ENCODE measurements around the gene RNU1-4. TPM values are rescaled to one million over a fixed set of nuclear protein-coding genes. Genes with fewer than 3 reads are reported as not detected.
"Not testable (repeated sequence)": the region's sequence is repeated elsewhere in the genome, so short reads cannot be mapped to it uniquely, and the experiment has no call there.

Gene RNU1-4
- total RNA-seq (2013; cell fraction: nucleolus; rRNA removed), result under 0.01 TPM in 2 replicates
- total RNA-seq (2014; rRNA removed) (under 0.01 TPM in 2 replicates), total RNA-seq (2014; rRNA removed; fragmentation: Illumina TruSeq; extraction: Trizol) (20,946 and 25,634 TPM in 2 replicates), total RNA-seq (2021) (2,403 and 2,678 TPM in 2 replicates), polyA plus RNA-seq (2011; rRNA removed) (82.4 and 113 TPM in 2 replicates), polyA plus RNA-seq (2014; fragmentation: Illumina TruSeq; extraction: Trizol) (not detected in 2 replicates), polyA plus RNA-seq (2014; fragmentation: Nextera tagmentation; extraction: Ambion mirVana) (1 to 10 TPM; 4.5 to 4.9 TPM), polyA plus RNA-seq (2014; rRNA removed) (not detected in 2 replicates), polyA plus RNA-seq (2016; fragmentation: Nextera tagmentation; extraction: Ambion mirVana) (1 to 10 TPM; 2.6 to 3.6 TPM), polyA minus RNA-seq (2011; rRNA and poly(A)+ RNA removed) (under 0.01 and 12,429 TPM in 2 replicates), Bru-seq, nascent RNA (not detected), BruChase-seq, experiment 1, labeled RNA remaining after a 6-hour chase (not detected), BruChase-seq, experiment 2, labeled RNA remaining after a 2-hour chase (not detected)
- not detected for polyA plus RNA-seq (2011; ENCODE audit: low read depth)
- under 0.01 TPM in 1 of 2 replicates, not detected in the other for polyA plus RNA-seq (2011; cell fraction: cytosol; rRNA removed)
- polyA plus RNA-seq (2011; cell fraction: nucleus; rRNA removed), result under 0.01 TPM in 2 replicates
- 66.2 TPM in 1 of 2 replicates, not detected in the other for polyA plus RNA-seq (2012)
- 90,580 and 95,504 TPM in 2 replicates for polyA minus RNA-seq (2011; cell fraction: cytosol; rRNA and poly(A)+ RNA removed)
- 67,711 and 110,374 TPM in 2 replicates for polyA minus RNA-seq (2011; cell fraction: nucleus; rRNA and poly(A)+ RNA removed)
- long read RNA-seq, experiment 1, result 0 reads
- long read RNA-seq, experiment 2, result 0 reads

GRCh38 chr1:16740047-16740964, at the start of gene RNU1-4:
RNU1-4 (plus strand) TSS chr1:16740516.
- H3K4me1 ChIP-seq (ENCODE audit: control insufficient read depth, insufficient read depth, low read length); in situ Hi-C loops (cut with MboI); H3K79me2 ChIP-seq (ENCODE audit: control insufficient read depth, insufficient read depth, low read length); FAIRE-seq; H3K4me2 ChIP-seq (ENCODE audit: control insufficient read depth, insufficient read depth); H3K9me3 ChIP-seq (replicated peaks; ENCODE audit: control insufficient read depth, insufficient read depth, low read length); H4K20me1 ChIP-seq (ENCODE audit: control insufficient read depth, insufficient read depth); intact Hi-C loops (cut with micrococcal nuclease; ENCODE audit: unreplicated experiment); CTCF ChIA-PET; H3K27ac ChIP-seq (ENCODE audit: control insufficient read depth, insufficient read depth); H3K4me3 ChIP-seq; DNase-seq (ENCODE audit: low read depth, low spot score); H3K9ac ChIP-seq (ENCODE audit: control insufficient read depth, insufficient read depth, low read length); SMC1A ChIA-PET (ENCODE audit: uncharacterized antibody, unreplicated experiment); RAD21 ChIA-PET (ENCODE audit: unreplicated experiment); BruUV-seq (replicated peaks); POLR2A ChIA-PET; H3K36me3 ChIP-seq (ENCODE audit: control insufficient read depth in 2 of 2, insufficient read depth in 2 of 2, low read length in 1 of 2); H3K27me3 ChIP-seq (replicated peaks in 1 of 2; ENCODE audit: control insufficient read depth in 2 of 2, insufficient read depth in 2 of 2, low read length in 1 of 2); H2AFZ ChIP-seq (ENCODE audit: control insufficient read depth, low read depth, low read length): not testable (repeated sequence)
- peak; percentile 100 for ATAC-seq
- no CpG with 5 or more reads among the region's 46 CpGs for WGBS (ENCODE audit: insufficient coverage, insufficient replicate concordance, low lambda C conversion rate, missing lambda C conversion rate)

- CTCF ChIA-PET; H3K9me3 ChIP-seq (replicated peaks; ENCODE audit: control insufficient read depth, insufficient read depth, low read length); DNase-seq (ENCODE audit: low read depth, low spot score); H4K20me1 ChIP-seq (ENCODE audit: control insufficient read depth, insufficient read depth); ATAC-seq; in situ Hi-C loops (cut with MboI); SMC1A ChIA-PET (ENCODE audit: uncharacterized antibody, unreplicated experiment); H3K79me2 ChIP-seq (ENCODE audit: control insufficient read depth, insufficient read depth, low read length); POLR2A ChIA-PET; intact Hi-C loops (cut with micrococcal nuclease; ENCODE audit: unreplicated experiment); BruUV-seq (replicated peaks); H3K27ac ChIP-seq (ENCODE audit: control insufficient read depth, insufficient read depth); H3K27me3 ChIP-seq (replicated peaks in 1 of 2; ENCODE audit: control insufficient read depth in 2 of 2, insufficient read depth in 2 of 2, low read length in 1 of 2); H3K4me1 ChIP-seq (ENCODE audit: control insufficient read depth, insufficient read depth, low read length); H3K4me3 ChIP-seq; FAIRE-seq; H3K36me3 ChIP-seq (ENCODE audit: control insufficient read depth in 2 of 2, insufficient read depth in 2 of 2, low read length in 1 of 2); H3K9ac ChIP-seq (ENCODE audit: control insufficient read depth, insufficient read depth, low read length); H3K4me2 ChIP-seq (ENCODE audit: control insufficient read depth, insufficient read depth); RAD21 ChIA-PET (ENCODE audit: unreplicated experiment); H2AFZ ChIP-seq (ENCODE audit: control insufficient read depth, low read depth, low read length): not testable (repeated sequence)
- no CpG with 5 or more reads among the region's 13 CpGs for WGBS (ENCODE audit: insufficient coverage, insufficient replicate concordance, low lambda C conversion rate, missing lambda C conversion rate)
These were observed 49.2 kb upstream of the RNU1-4 start for GRCh38 chr1:16690971-16691682.

- not testable (repeated sequence) for DNase-seq (ENCODE audit: low read depth, low spot score); BruUV-seq (replicated peaks); H2AFZ ChIP-seq (ENCODE audit: control insufficient read depth, low read depth, low read length)
These were observed 48.0 kb upstream of the RNU1-4 start for GRCh38 chr1:16692283-16692682.

More at GRCh38 chr1:16692283-16692682, 48.0 kb upstream of the RNU1-4 start:
- H3K27ac ChIP-seq (ENCODE audit: control insufficient read depth, insufficient read depth); SMC1A ChIA-PET (ENCODE audit: uncharacterized antibody, unreplicated experiment); CTCF ChIA-PET; H3K27me3 ChIP-seq (replicated peaks in 1 of 2; ENCODE audit: control insufficient read depth in 2 of 2, insufficient read depth in 2 of 2, low read length in 1 of 2); H4K20me1 ChIP-seq (ENCODE audit: control insufficient read depth, insufficient read depth); intact Hi-C loops (cut with micrococcal nuclease; ENCODE audit: unreplicated experiment); H3K9ac ChIP-seq (ENCODE audit: control insufficient read depth, insufficient read depth, low read length); FAIRE-seq; RAD21 ChIA-PET (ENCODE audit: unreplicated experiment); H3K4me3 ChIP-seq; POLR2A ChIA-PET; ATAC-seq; H3K79me2 ChIP-seq (ENCODE audit: control insufficient read depth, insufficient read depth, low read length); in situ Hi-C loops (cut with MboI); H3K9me3 ChIP-seq (replicated peaks; ENCODE audit: control insufficient read depth, insufficient read depth, low read length); H3K36me3 ChIP-seq (ENCODE audit: control insufficient read depth in 2 of 2, insufficient read depth in 2 of 2, low read length in 1 of 2); H3K4me1 ChIP-seq (ENCODE audit: control insufficient read depth, insufficient read depth, low read length); H3K4me2 ChIP-seq (ENCODE audit: control insufficient read depth, insufficient read depth): not testable (repeated sequence)
- no CpG with 5 or more reads among the region's 39 CpGs for WGBS (ENCODE audit: insufficient coverage, insufficient replicate concordance, low lambda C conversion rate, missing lambda C conversion rate)
